SK-N-DZ (cell line): Measurements from ENCODE around the gene PPIL4.
A peak's percentile ranks its signal among the peaks of the same experiment; 100 is the strongest.

Source experiments
- DNase-seq: peaks from one replicate; pipeline ENCODE4 v3.0.0-alpha.2; 2015; ENCODE audit warnings: low spot score
- small RNA-seq, 2 experiments: library from RNA; depleted of rRNA; stranded (forward); fragments of <200 nt; gene quantifications; one replicate each; pipeline ENCODE3, GENCODE V24; 2014

The PPIL4 gene

GRCh38 chr6:149459761-149460160 is 86.1 kb downstream of the PPIL4 start:
- DNase-seq, result no peak

GRCh38 chr6:149458806-149459205 is 87.0 kb downstream of the PPIL4 start:
- DNase-seq, result no peak

- DNase-seq, result no peak
Observed at GRCh38 chr6:149458196-149458595, 87.6 kb downstream of the PPIL4 start.

GRCh38 chr6:149457316-149457884 is 88.4 kb downstream of the PPIL4 start:
- DNase-seq, result peak; percentile 53

GRCh38 chr6:149456311-149457021 is 89.4 kb downstream of the PPIL4 start:
- no peak for DNase-seq

- DNase-seq, result no peak
Observed at GRCh38 chr6:149455031-149455732, 90.7 kb downstream of the PPIL4 start.

Small RNA genes within 50 kb of the gene (small RNA-seq; reads per million reads assigned to genes)
- 0 reads per million in 2 experiments for gene RF00410
- gene RNU7-3P, result 0.08 to 0.13 reads per million in 2 experiments
